ENCODE measurements around the gene SYT8. TPM values are rescaled to one million over a fixed set of nuclear protein-coding genes. Genes with fewer than 3 reads are reported as not detected.

Gene SYT8
- total RNA-seq, 2 experiments from 2014 or later, result not detected

- CTCF ChIA-PET, result interaction anchor here (1.1 kb wide), 1 partner anchor 43 kb away, joined by 4 read pairs; no protein-coding TSS in a partner anchor
- peaks cover 0 to 3% of the 10 kb centered on the region in 2 experiments for H3K9me3 ChIP-seq (ENCODE audit: control insufficient read depth in 1 of 2, insufficient read depth in 1 of 2, low read length in 2 of 2)
- H3K4me1 ChIP-seq (ENCODE audit: insufficient read depth, low read length), result peaks cover 42% of the 10 kb centered on the region
- Mint-ChIP-seq H3K27ac (no peak overlapping the region), H3K9me3 (no peaks in the 10 kb centered on the region), H3K4me1 (ENCODE audit: low read depth) (peaks cover 25% of the 10 kb centered on the region), H3K27me3 (no peaks in the 10 kb centered on the region), H3K36me3 (ENCODE audit: low read depth) (no peaks in the 10 kb centered on the region), H3K4me3 (no peak overlapping the region)
- intact Hi-C loops (cut with DNase I, micrococcal nuclease), result no loop called here
- H3K27ac ChIP-seq (ENCODE audit: low read depth in 1 of 2, low read length in 2 of 2), result no peak overlapping the region
- peaks cover 0 to 2% of the 10 kb centered on the region in 2 experiments for H3K27me3 ChIP-seq (ENCODE audit: control insufficient read depth in 1 of 2, insufficient read depth in 2 of 2, low read length in 2 of 2)
- POLR2A ChIA-PET, result interaction anchor here (1.2 to 1.3 kb wide), 2 partner anchors 13 to 161 kb away, joined by 3 to 4 read pairs; partner anchors contain the start of gene LSP1
- H3K36me3 ChIP-seq (ENCODE audit: insufficient read depth, low read length), result no peaks in the 10 kb centered on the region
- TF ChIP-seq, protein P1, sequence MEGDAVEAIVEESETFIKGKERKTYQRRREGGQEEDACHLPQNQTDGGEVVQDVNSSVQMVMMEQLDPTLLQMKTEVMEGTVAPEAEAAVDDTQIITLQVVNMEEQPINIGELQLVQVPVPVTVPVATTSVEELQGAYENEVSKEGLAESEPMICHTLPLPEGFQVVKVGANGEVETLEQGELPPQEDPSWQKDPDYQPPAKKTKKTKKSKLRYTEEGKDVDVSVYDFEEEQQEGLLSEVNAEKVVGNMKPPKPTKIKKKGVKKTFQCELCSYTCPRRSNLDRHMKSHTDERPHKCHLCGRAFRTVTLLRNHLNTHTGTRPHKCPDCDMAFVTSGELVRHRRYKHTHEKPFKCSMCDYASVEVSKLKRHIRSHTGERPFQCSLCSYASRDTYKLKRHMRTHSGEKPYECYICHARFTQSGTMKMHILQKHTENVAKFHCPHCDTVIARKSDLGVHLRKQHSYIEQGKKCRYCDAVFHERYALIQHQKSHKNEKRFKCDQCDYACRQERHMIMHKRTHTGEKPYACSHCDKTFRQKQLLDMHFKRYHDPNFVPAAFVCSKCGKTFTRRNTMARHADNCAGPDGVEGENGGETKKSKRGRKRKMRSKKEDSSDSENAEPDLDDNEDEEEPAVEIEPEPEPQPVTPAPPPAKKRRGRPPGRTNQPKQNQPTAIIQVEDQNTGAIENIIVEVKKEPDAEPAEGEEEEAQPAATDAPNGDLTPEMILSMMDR (IDR thresholded peaks at IDR 0.05), result no peak
- no peak for ATAC-seq (ENCODE audit: poor library complexity)
- DNase-seq, result peak in 1 of 14 experiments; percentile 13
- H3K4me3 ChIP-seq (ENCODE audit: low read length), result no peak overlapping the region
Measured at GRCh38 chr11:1839204-1839923, 4.6 kb downstream of the SYT8 start.

DNA sequence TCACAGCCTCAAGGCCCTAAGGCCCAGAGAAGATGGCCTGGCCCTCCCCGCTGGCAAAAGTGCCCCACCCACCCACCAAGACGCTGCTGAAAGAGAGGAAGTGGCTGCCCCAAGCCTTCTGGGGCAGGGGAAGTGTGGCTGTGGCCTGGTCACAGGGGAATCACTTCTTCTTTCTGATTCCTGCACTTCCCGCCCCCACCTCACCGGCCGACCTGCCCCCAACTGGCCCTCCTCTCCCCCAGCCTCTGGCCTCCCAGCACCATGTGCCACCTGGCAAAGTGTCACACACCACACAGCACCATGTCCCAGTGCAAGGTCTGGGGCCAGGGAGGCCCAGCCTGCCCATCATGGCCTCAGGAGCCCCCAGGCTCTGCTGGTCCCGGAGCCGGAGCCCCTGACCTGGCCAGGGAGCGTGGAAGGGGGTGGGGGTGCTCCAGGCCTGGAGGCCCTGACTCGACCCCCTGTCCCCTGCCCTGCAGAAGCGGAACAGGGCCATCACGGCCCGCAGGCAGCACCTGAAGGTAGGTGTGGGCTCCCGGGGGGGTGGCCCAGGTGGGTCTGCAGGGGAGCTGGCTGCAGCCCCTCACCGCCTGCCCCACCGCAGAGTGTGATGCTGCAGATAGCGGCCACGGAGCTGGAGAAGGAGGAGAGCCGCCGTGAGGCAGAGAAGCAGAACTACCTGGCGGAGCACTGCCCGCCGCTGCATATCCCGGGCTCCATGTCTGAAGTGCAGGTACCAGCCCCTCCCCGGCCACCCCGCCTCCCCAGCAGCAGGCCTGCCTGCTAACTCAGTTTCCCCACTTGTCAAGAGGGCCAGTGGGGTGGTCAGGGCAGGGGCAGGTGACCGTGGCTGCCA, 5.4 kb downstream of the SYT8 start:
- Histone ChIP-seq H3K9me3 (ENCODE audit: control insufficient read depth in 1 of 2, insufficient read depth in 1 of 2, low read length in 2 of 2) (no peaks in the 10 kb centered on the region), H3K4me1 (ENCODE audit: insufficient read depth, low read length) (peaks cover 50% of the 10 kb centered on the region), H3K27ac (ENCODE audit: low read depth in 1 of 2, low read length in 2 of 2) (no peak overlapping the region), H3K27me3 (ENCODE audit: control insufficient read depth in 1 of 2, insufficient read depth in 2 of 2, low read length in 2 of 2) (peaks cover 0 to 2% of the 10 kb centered on the region in 2 experiments), H3K4me3 (ENCODE audit: low read length) (no peak overlapping the region), H3K36me3 (ENCODE audit: insufficient read depth, low read length) (no peaks in the 10 kb centered on the region)
- ChIA-PET POLR2A (no interaction called here), CTCF (interaction anchor here (1.4 kb wide), 1 partner anchor 162 kb away, joined by 3 read pairs; no protein-coding TSS in a partner anchor)
- DNase-seq, result peak in 4 of 14 experiments; percentile 4 to 69 (median 58)
- Mint-ChIP-seq H3K27me3 (no peaks in the 10 kb centered on the region), H3K4me1 (ENCODE audit: low read depth) (peaks cover 33% of the 10 kb centered on the region), H3K36me3 (ENCODE audit: low read depth) (no peaks in the 10 kb centered on the region), H3K27ac (no peak overlapping the region), H3K4me3 (no peak overlapping the region), H3K9me3 (no peaks in the 10 kb centered on the region)
- intact Hi-C loops (cut with DNase I, micrococcal nuclease), result no loop called here
- TF ChIP-seq, protein P1 (IDR thresholded peaks at IDR 0.05), result no peak
- no peak for ATAC-seq (ENCODE audit: poor library complexity)

GRCh38 chr11:1840780-1841480, 6.1 kb downstream of the SYT8 start:
- DNase-seq (peak in 2 of 14 experiments; percentile 4 to 27), ATAC-seq (ENCODE audit: poor library complexity) (no peak)
- no peaks in the 10 kb centered on the region for H3K36me3 ChIP-seq (ENCODE audit: insufficient read depth, low read length)
- Mint-ChIP-seq H3K4me3 (no peak overlapping the region), H3K4me1 (ENCODE audit: low read depth) (peaks cover 40% of the 10 kb centered on the region), H3K27ac (no peak overlapping the region), H3K36me3 (ENCODE audit: low read depth) (no peaks in the 10 kb centered on the region), H3K27me3 (no peaks in the 10 kb centered on the region), H3K9me3 (no peaks in the 10 kb centered on the region)
- H3K4me3 ChIP-seq (ENCODE audit: low read length), result no peak overlapping the region
- no peaks in the 10 kb centered on the region for H3K27me3 ChIP-seq (ENCODE audit: control insufficient read depth in 1 of 2, insufficient read depth in 2 of 2, low read length in 2 of 2)
- TF ChIP-seq, protein P1 (IDR thresholded peaks at IDR 0.05), result no peak
- intact Hi-C loops (cut with DNase I, micrococcal nuclease), result no loop called here
- CTCF ChIA-PET, result interaction anchor here (1.4 kb wide), 1 partner anchor 161 kb away, joined by 3 read pairs; no protein-coding TSS in a partner anchor
- no peaks in the 10 kb centered on the region for H3K9me3 ChIP-seq (ENCODE audit: control insufficient read depth in 1 of 2, insufficient read depth in 1 of 2, low read length in 2 of 2)
- POLR2A ChIA-PET, result interaction anchor here (3.3 kb wide), 1 partner anchor 12 kb away, joined by 15 read pairs; the partner anchor contains the start of gene LSP1
- H3K4me1 ChIP-seq (ENCODE audit: insufficient read depth, low read length), result peaks cover 58% of the 10 kb centered on the region
- H3K27ac ChIP-seq (ENCODE audit: low read depth in 1 of 2, low read length in 2 of 2), result no peak overlapping the region

Measured in CD4-positive, alpha-beta T cell (primary cell).